B cell (primary cell): ENCODE data around the gene ENDOU. TPM values are rescaled to one million over a fixed set of nuclear protein-coding genes. Genes with fewer than 3 reads are reported as not detected.
"Not testable (repeated sequence)": the region's sequence is repeated elsewhere in the genome, so short reads cannot be mapped to it uniquely, and the experiment has no call there.

Experiments used
- ATAC-seq: fragments of 200-7000 bp; cut with Tn5 transposase; one replicate; pipeline ENCODE4 v1.10.0; 2021; ENCODE audit warnings: low read depth, mild to moderate bottlenecking, moderate number of reproducible peaks, moderate library complexity
- CTCF ChIA-PET: fragments of 350-600 bp; sonication (Branson Sonifier 250); formaldehyde crosslinking; loops from one replicate; lab custom pipeline; 2021; ENCODE audit warnings: antibody characterized with exemption, inconsistent platforms; lab: Charles Lee
- POLR2A ChIA-PET: fragments of 350-600 bp; sonication (Branson Sonifier 250); formaldehyde crosslinking; loops from one replicate; lab custom pipeline; 2021; ENCODE audit warnings: antibody characterized with exemption; lab: Charles Lee
- DNase-seq: peaks from one replicate; pipeline ENCODE4 v3.0.0; 2013
- H2AFZ ChIP-seq: 2 replicates; pipeline ENCODE4 v1.6.1; 2012; ENCODE audit warnings: mild to moderate bottlenecking, low read depth, low read length; ENCODE audit not compliant: insufficient read depth, poor library complexity, severe bottlenecking
- H3K27ac ChIP-seq, 2 donors: 1 replicate in 1 of 2; 2 replicates in 1 of 2; pipeline ENCODE4 v1.5.1; 2012 to 2013; ENCODE audit warnings: low read length in 2 of 2, mild to moderate bottlenecking in 2 of 2, moderate library complexity in 1 of 2
- H3K27me3 ChIP-seq, 4 experiments: fragments of 200-600 bp in 1 of 4; sonication (generic) in 1 of 4; replicated peaks in 1 of 4; 1 replicate in 2 of 4; 2 replicates in 2 of 4; pipeline versions ENCODE4 v1.6.1 to v1.7.0; 2013 to 2016; ENCODE audit warnings: low read length in 3 of 4, mild to moderate bottlenecking in 2 of 4, mixed read lengths in 1 of 4, moderate library complexity in 1 of 4; ENCODE audit not compliant: insufficient read depth in 4 of 4, control insufficient read depth in 3 of 4; ENCODE audit errors: control extremely low read depth in 1 of 4
- H3K36me3 ChIP-seq, 2 experiments: replicated peaks in 1 of 2; 1 replicate in 1 of 2; 2 replicates in 1 of 2; pipeline versions ENCODE4 v1.6.1 to v1.7.1; 2013; ENCODE audit warnings: low read length in 1 of 2; ENCODE audit not compliant: insufficient read depth in 2 of 2, control insufficient read depth in 1 of 2; ENCODE audit errors: control extremely low read depth in 1 of 2, extremely low read depth in 1 of 2
- H3K4me1 ChIP-seq, 2 donors: fragments of 200-600 bp in 1 of 2; sonication (generic) in 1 of 2; 1 replicate in 1 of 2; 2 replicates in 1 of 2; pipeline versions ENCODE4 v1.5.1 to v1.6.1; 2013 to 2017; ENCODE audit warnings: low read length in 2 of 2; ENCODE audit not compliant: control insufficient read depth in 2 of 2, insufficient read depth in 2 of 2
- H3K4me2 ChIP-seq: replicated peaks from 2 replicates; pipeline ENCODE3; 2012; ENCODE audit warnings: mild to moderate bottlenecking, low read depth, low read length; ENCODE audit not compliant: poor library complexity, severe bottlenecking
- H3K4me3 ChIP-seq, 5 experiments: fragments of 200-600 bp in 1 of 5; sonication (generic) in 1 of 5; 1 replicate in 3 of 5; 2 replicates in 2 of 5; pipeline versions ENCODE4 v1.5.1 to v1.7.0; 2011 to 2016; ENCODE audit warnings: low read length in 4 of 5, mild to moderate bottlenecking in 4 of 5, low read depth in 2 of 5, control low read depth in 1 of 5, moderate library complexity in 1 of 5; ENCODE audit not compliant: insufficient read depth in 1 of 5; ENCODE audit errors: control extremely low read depth in 1 of 5, extremely low read depth in 1 of 5
- H3K79me2 ChIP-seq: fragments of 200-600 bp; sonication (generic); one replicate; pipeline ENCODE4 v1.6.0; 2016; ENCODE audit warnings: low read length; ENCODE audit not compliant: control insufficient read depth, insufficient read depth
- H3K9ac ChIP-seq: fragments of 200-600 bp; sonication (generic); 2 replicates; pipeline ENCODE4 v1.6.1; 2017; ENCODE audit warnings: mild to moderate bottlenecking, low read length, moderate library complexity
- H3K9me3 ChIP-seq, 3 donors: one replicate each; pipeline versions ENCODE4 v1.6.1 to v1.7.1; 2013; ENCODE audit warnings: low read length in 2 of 3; ENCODE audit not compliant: control insufficient read depth in 2 of 3, insufficient read depth in 1 of 3; ENCODE audit errors: control extremely low read depth in 1 of 3
- H4K20me1 ChIP-seq: 2 replicates; pipeline ENCODE4 v1.6.0; 2012; ENCODE audit warnings: mild to moderate bottlenecking, low read length; ENCODE audit not compliant: insufficient read depth, control insufficient read depth, poor library complexity, severe bottlenecking
- H3K27ac Mint-ChIP-seq: one replicate; pipeline ENCODE4 v1.8.0; 2021; ENCODE audit warnings: mixed read lengths
- H3K27me3 Mint-ChIP-seq: one replicate; pipeline ENCODE4 v1.8.0; 2021; ENCODE audit warnings: mixed read lengths
- H3K4me1 Mint-ChIP-seq: one replicate; pipeline ENCODE4 v1.8.0; 2021; ENCODE audit warnings: mixed read lengths
- H3K4me3 Mint-ChIP-seq: one replicate; pipeline ENCODE4 v1.8.0; 2021; ENCODE audit warnings: mixed read lengths
- H3K9me3 Mint-ChIP-seq: one replicate; pipeline ENCODE4 v1.8.0; 2022; ENCODE audit warnings: mixed read lengths; ENCODE audit not compliant: insufficient read depth
- EZH2 ChIP-seq: IDR thresholded peaks from 2 replicates; pipeline ENCODE4 v1.6.1; 2012; ENCODE audit warnings: borderline replicate concordance, low read depth, mild to moderate bottlenecking, moderate library complexity, low read length; ENCODE audit not compliant: insufficient read depth, poor library complexity, severe bottlenecking
- WGBS: methylation state at CpG from one replicate; pipeline ENCODE4 v1.1.5; 2013; ENCODE audit warnings: missing lambda C conversion rate; ENCODE audit not compliant: insufficient coverage; 5-methylcytosine and 5-hydroxymethylcytosine counted together
- intact Hi-C: fragments of 100-400 bp; cut with micrococcal nuclease; formaldehyde crosslinking; loops from one replicate; pipeline ENCODE4 v1.10.0; 2022
- polyA plus RNA-seq: library from polyadenylated mRNA; depleted of rRNA; stranded (reverse); fragments of >200 nt; gene quantifications from 2 replicates; pipeline ENCODE4 v1.2.3, GENCODE V29; 2012
- total RNA-seq, 2 donors: library from RNA; stranded (reverse); fragments of 120-200 nt in 1 of 2; gene quantifications; 1 replicate in 1 of 2; 2 replicates in 1 of 2; pipeline versions ENCODE4 v1.2.3 to v1.2.4, GENCODE V29; 2013 to 2022
- TF ChIP-seq, protein P1 (sequence below): fragments of 200-600 bp; IDR thresholded peaks from one replicate; pipeline ENCODE4 v1.8.0; 2022; ENCODE audit warnings: antibody characterized with exemption, mild to moderate bottlenecking

The ENDOU gene
- total and polyA plus RNA-seq, 2 donors (not counting 1 experiment from before 2014, with no cell fraction given), result 0.03 TPM; not detected in 1

DNA sequence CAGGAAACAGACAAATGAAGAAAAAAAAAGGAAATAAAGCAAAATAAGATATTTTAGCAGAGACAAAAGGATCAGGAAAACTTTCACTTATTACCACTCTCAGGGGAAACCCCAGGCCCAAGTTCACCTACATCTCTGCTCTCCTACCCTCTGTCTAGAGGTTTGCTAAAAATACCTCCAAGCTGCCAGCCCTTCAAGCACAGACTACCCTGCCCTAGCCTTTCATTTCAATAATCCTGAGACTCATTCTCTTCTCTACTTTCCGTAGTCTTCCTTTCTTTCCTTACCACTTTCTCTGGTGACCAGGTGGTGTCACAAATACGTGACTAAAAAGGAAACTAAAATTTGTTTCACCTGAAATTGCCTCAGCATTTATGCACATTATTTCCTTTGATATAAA is 53.2 kb downstream of the ENDOU start:
- H2AFZ ChIP-seq, result no peak overlapping the region
- no CpG with 5 or more reads among the region's 2 CpGs for WGBS
- Mint-ChIP-seq H3K27ac (no peak overlapping the region), H3K9me3 (no peaks in the 10 kb centered on the region), H3K4me1 (peaks cover 12% of the 10 kb centered on the region), H3K4me3 (no peak overlapping the region), H3K27me3 (no peaks in the 10 kb centered on the region)
- intact Hi-C loops, result no loop called here
- peaks cover 7 to 37% of the 10 kb centered on the region in 2 experiments for H3K36me3 ChIP-seq
- no peak overlapping the region for H3K27ac ChIP-seq
- TF ChIP-seq, protein P1, sequence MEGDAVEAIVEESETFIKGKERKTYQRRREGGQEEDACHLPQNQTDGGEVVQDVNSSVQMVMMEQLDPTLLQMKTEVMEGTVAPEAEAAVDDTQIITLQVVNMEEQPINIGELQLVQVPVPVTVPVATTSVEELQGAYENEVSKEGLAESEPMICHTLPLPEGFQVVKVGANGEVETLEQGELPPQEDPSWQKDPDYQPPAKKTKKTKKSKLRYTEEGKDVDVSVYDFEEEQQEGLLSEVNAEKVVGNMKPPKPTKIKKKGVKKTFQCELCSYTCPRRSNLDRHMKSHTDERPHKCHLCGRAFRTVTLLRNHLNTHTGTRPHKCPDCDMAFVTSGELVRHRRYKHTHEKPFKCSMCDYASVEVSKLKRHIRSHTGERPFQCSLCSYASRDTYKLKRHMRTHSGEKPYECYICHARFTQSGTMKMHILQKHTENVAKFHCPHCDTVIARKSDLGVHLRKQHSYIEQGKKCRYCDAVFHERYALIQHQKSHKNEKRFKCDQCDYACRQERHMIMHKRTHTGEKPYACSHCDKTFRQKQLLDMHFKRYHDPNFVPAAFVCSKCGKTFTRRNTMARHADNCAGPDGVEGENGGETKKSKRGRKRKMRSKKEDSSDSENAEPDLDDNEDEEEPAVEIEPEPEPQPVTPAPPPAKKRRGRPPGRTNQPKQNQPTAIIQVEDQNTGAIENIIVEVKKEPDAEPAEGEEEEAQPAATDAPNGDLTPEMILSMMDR, result no peak
- no peak for TF ChIP-seq EZH2
- ATAC-seq (no peak), DNase-seq (no peak)
- POLR2A ChIA-PET, result no interaction called here
- H3K4me1 ChIP-seq, result no peaks in the 10 kb centered on the region
- H3K4me2 ChIP-seq, result no peak overlapping the region
- peaks cover 3% of the 10 kb centered on the region for H3K79me2 ChIP-seq
- H3K27me3 ChIP-seq, result no peaks in the 10 kb centered on the region
- no peaks in the 10 kb centered on the region for H3K9me3 ChIP-seq
- CTCF ChIA-PET, result no interaction called here
- no peak overlapping the region for H3K9ac ChIP-seq
- no peak overlapping the region for H3K4me3 ChIP-seq
- no peaks in the 10 kb centered on the region for H4K20me1 ChIP-seq

DNA sequence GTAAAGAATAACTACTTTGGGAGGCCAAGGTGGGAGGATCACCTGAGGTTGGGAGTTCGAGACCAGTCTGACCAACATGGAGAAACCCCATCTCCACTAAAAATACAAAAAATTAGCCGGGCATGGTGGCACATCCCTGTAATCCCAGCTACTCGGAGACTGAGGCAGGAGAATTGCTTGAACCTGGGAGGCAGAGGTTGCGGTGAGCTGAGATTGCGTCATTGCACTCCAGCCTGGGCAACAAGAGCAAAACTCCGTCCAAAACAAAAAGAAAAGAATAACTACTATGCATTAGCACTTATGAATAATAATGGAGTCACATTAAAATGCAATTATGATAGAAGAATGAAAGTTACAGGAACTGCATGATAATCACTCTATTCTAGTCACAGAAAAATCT is 57.4 kb downstream of the ENDOU start:
- H3K27me3 ChIP-seq, H3K27me3 Mint-ChIP-seq, H3K27ac Mint-ChIP-seq, ATAC-seq, H2AFZ ChIP-seq, POLR2A ChIA-PET, intact Hi-C loops, H3K9me3 ChIP-seq, DNase-seq, H3K9ac ChIP-seq, H3K4me3 Mint-ChIP-seq, H3K27ac ChIP-seq, H3K4me2 ChIP-seq, H4K20me1 ChIP-seq, H3K4me1 Mint-ChIP-seq, H3K4me1 ChIP-seq, H3K9me3 Mint-ChIP-seq, H3K4me3 ChIP-seq, H3K79me2 ChIP-seq: not testable (repeated sequence)
- no CpG with 5 or more reads among the region's 6 CpGs for WGBS
- CTCF ChIA-PET, result interaction anchor here (0.6 kb wide), 1 partner anchor 254 kb away, joined by 3 read pairs; no protein-coding TSS in a partner anchor
- H3K36me3 ChIP-seq, result peaks cover 8 to 48% of the 10 kb centered on the region in 2 experiments

Other genes starting within 250 kb of the ENDOU start
- 47.2 and 49.4 TPM in 2 replicates for gene RPAP3, start 19.5 kb downstream of the ENDOU start, total RNA-seq
- gene RPAP3, start 19.5 kb downstream of the ENDOU start, polyA plus RNA-seq, result 9.1 and 16.0 TPM in 2 replicates
- 5.2 and 5.4 TPM in 2 replicates for gene RAPGEF3, start 33.4 kb upstream of the ENDOU start, total RNA-seq
- gene RAPGEF3, start 33.4 kb upstream of the ENDOU start, polyA plus RNA-seq, result 1.7 and 1.8 TPM in 2 replicates
- gene SLC48A1, start 47.7 kb upstream of the ENDOU start, total RNA-seq, result 20.0 and 25.1 TPM in 2 replicates
- 6.4 and 8.0 TPM in 2 replicates for gene SLC48A1, start 47.7 kb upstream of the ENDOU start, polyA plus RNA-seq
- gene HDAC7, start 94.4 kb upstream of the ENDOU start, total RNA-seq, result 175 and 178 TPM in 2 replicates
- gene HDAC7, start 94.4 kb upstream of the ENDOU start, polyA plus RNA-seq, result 84.6 and 87.2 TPM in 2 replicates
- gene VDR, start 179.5 kb upstream of the ENDOU start, total RNA-seq, result 0.37 and 0.53 TPM in 2 replicates
- 0.42 and 0.75 TPM in 2 replicates for gene VDR, start 179.5 kb upstream of the ENDOU start, polyA plus RNA-seq
- gene TMEM106C, start 238.1 kb upstream of the ENDOU start, total RNA-seq, result 32.9 and 37.5 TPM in 2 replicates
- gene TMEM106C, start 238.1 kb upstream of the ENDOU start, polyA plus RNA-seq, result 32.2 and 44.2 TPM in 2 replicates